ENCODE data around the gene ZNF683.
A peak's percentile ranks its signal among the peaks of the same experiment; 100 is the strongest.

Gene ZNF683

DNA sequence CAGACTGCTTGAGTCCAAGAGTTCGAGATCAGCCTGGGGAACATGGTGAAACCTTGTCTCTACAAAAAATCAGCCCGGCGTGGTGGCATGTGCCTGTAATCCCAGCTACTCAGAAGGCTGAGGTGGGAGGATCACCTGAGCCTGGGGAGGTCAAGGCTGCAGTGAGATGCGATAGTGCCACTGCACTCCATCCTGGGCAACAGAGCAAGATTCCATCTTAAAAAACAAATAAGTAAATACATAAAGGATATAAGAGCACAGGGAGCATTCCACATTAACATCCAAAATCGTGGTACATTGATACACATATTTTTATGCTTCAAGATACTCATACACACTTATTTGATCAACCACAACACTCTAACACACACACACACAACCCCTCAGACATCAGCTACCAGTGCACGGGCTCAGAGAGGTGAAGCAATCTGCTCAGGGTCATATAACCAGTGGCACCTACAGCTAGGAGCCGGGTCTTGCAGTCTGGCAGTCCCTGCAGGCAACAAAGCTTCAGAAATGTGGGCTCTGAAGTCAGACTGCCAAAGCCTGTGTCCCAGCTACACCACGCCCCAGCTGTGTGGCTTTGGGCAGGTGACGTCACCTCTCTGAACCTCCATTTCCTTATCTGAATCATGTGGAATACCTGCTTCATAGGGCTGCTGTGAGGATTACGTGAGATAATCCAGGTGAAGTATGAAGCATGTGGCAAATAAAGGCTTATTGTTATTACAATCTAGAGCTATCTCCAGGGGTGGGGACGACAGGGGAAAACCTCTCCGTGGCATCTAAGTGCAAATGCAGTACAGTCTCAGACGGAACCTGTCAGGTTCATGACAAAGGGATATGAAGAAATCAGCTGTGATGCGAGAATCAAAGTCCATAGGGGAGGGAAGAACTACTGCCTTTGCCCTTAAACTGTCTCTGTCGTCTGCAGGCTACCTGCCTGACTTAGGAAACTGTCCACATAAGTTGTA is 13.9 kb downstream of the ZNF683 start:
- DNase-seq (ENCODE audit: low read depth) = peak; percentile 13

- DNase-seq (ENCODE audit: low read depth) = no peak
These were observed 15.4 kb downstream of the ZNF683 start for GRCh38 chr1:26357121-26357602.

GRCh38 chr1:26356106-26356505 is 16.4 kb downstream of the ZNF683 start:
- no peak for DNase-seq (ENCODE audit: low read depth)

DNA sequence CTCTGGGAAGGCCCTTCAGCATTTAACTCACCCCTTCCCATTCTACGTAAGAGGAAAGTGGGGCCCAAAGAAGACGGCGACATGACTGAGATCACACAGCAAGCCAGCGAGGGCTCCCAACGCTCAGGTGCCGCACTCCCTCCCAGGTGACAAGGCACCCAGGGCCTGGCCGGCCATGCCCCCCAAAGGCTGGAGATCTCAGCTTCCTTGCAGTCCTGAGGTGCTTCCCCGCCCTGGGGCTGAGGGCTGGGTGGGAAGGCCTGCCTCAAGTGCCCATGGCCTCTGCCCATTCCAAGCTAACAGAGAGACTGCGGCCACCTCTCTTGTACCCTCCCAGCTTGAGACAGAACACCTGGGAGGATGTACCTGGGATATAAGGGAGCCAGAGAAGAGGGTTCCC is 17.6 kb downstream of the ZNF683 start:
- no peak for DNase-seq (ENCODE audit: low read depth)

DNA sequence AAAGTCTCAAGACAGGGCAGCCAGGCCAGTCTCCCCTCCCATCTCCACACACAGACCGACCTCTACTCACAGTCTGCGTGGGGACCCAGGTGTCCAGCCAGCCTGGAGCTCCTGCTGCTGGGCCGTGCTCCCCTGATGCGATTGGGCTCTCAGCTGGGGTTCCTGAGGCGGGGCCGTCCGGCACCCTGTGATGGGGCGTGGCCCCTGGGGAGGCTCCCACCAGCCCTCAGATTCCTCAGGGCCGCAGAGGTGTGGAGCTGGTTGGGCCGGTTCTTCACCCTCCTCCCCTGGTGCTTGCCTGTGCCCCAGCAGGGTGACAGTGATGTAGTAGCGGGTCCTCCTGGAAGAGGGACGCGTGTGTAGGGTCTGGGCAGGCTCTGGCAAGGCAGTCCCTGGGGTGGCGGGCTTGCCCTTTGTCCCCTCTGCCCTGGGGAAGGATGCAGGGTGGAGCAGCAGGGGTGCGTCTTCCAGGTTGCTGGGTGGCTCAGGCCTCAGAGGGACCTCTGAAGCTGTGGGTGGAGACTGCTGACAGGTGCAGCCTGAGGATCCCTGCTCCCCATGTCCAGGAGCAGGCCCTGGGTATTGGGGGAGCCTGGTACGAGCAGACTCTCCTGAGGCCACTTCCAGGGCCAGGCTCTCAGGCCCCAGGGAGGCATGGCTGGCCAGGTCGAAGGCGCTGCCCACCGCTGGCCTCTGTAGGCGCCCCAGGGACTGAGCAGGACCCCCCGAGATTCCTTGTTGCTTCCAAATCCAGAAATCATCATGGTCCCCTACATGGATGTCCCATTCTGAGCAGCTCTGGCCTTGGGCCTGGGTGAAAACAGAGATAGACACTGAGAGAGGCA is 18.4 kb downstream of the ZNF683 start, which contains the start of gene CRYBG2:
CRYBG2 (minus strand) TSS at position 155 of the 845 bp plus-strand sequence. CDS start 7,473 bp downstream, outside the sequence.
- DNase-seq (ENCODE audit: low read depth) = no peak

DNA sequence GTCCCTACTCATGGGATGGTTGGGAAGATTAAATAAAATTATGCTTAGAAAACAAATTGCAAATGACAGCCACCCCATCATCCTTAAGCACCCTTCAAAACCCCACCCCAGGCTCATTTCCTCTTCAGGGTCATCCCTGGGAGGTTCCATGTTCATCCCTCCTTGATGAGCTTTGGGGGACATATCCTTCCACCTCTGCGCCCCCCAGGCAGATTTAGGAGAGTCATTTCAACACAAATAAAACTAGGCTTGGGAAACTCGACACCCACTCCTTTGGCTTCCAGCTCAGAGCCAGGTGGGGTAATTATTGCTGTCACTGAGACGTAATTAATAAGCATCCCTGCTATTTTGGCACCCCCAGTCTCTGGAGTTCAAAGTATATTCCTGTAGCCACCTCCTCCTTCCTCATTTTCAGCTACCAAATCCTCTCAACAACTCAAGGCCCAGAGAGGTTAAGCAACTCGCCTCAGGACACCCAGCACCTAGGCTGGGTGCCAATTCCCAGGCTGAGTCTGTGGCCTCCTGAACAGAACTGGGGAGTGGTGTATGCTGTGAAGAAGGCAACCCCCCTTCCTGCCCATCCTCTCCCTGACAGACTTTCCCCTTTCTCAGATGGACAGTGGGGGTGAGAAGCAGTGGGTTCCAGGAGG is 19.2 kb downstream of the ZNF683 start:
- no peak for DNase-seq (ENCODE audit: low read depth)

DNA sequence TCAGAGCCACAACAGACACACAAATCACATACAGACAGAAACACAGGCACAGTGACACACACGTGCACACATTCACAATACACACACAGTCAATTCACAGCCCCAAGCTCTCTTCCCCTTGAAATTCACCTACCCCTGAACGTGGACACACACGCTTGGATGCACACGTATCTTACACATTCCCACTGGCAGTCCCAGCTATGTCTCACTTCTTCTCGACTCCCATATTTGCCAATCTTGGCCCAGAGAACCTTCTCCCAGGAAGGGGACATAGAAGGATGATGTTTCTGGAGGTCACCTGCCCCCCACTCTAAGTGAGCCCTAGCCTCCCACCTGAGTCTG is 20.2 kb downstream of the ZNF683 start:
- DNase-seq (ENCODE audit: low read depth) = no peak

DNA sequence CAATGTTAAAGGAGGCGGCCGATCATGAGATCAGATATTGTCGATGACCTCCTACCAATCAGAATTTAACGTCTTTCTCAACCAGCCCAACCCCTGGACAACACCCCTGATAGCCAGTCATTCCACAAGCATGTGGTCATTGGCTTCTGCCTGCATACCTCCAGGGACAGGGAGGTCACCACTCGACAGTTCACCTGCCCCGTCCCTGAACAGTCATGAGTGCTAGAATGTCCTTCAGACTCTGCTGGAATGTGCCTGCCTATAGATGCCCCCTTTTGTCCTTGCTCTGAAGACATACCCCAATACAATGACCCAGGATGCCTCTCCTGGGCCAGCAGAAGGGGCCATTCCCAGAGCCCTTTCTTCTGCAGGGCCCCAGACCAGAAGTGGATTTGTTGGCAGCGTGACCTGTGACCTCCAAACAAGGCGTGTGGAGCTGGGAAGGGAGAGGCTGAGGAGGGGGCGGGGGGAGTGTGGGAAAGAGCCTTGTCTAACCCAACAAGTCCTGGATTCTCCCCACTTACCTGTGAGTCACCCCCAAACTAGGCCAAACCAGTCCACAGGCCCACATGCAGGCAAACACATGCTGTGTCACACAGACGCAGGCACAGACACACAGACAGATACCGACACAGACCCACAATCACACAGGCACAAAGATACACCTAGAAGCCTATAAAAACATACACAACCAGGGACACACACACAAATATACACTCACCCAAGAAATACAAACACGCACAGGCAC is 20.8 kb downstream of the ZNF683 start:
- DNase-seq (ENCODE audit: low read depth) = no peak

DNA sequence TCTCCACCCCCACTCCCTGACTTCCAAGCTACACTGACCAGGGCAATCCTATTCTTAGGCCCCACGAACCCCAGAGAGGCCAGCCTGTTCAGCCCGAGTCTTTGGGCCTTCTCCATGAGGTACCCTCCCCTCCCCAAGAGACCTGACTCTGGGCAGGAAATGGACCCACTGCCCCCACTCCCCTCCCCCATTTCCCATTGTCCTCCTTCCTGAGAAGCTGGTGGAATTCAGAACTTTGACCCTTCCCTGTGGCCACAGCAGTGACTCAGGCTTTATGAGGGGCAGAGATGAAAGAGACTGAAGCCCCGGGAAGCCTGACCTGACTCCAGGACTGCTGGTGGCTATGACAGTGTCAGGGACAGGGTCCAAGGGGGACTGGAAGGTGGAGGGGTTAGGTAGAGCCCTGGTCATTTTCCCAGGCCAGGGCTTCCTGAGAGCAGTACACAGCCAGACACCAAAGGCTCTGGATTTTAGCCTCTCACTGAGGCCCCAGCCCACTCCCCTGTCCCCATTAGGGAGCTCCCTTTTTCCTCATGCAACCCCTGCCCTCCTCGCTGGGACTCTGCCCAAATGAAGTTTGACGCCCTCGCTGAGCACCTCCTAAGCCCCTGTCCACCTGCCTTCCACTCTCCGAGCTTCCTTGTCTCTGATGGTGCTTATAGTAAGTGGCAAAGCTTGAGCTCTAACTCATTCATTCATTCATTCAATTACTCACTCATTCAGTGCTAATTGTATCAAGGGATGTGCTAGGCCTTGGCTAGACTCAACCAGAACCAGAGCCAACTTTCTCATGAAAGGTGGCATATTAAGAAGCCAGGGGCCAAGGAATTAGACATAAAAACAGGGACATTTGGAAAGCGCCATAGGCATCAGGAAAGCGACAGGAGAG is 21.6 kb downstream of the ZNF683 start:
- DNase-seq (ENCODE audit: low read depth) = no peak

- DNase-seq (ENCODE audit: low read depth) = no peak
These were observed 22.2 kb downstream of the ZNF683 start for GRCh38 chr1:26350343-26350700.

DNA sequence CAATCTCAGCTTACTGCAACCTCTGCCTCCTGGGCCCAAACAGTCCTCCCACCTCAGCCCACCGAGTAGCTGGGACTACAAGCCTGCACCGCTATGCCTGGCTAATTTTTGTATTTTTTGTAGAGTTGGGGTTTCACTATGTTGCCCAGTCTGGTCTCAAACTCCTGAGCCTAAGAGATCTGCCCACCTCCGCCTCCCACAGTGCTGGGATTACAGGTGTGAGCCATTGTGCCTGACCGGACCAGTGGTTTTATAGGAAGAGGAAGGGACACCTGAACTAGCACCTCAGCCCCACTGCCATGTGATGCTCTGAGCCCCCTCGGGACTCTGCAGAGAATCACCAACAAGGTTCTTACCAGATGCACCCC is 22.7 kb downstream of the ZNF683 start:
- no peak for DNase-seq (ENCODE audit: low read depth)

GRCh38 chr1:26349188-26349876 is 23.2 kb downstream of the ZNF683 start:
- DNase-seq (ENCODE audit: low read depth) = no peak

GRCh38 chr1:26346274-26347033 is 26.1 kb downstream of the ZNF683 start:
- DNase-seq (ENCODE audit: low read depth) = no peak

GRCh38 chr1:26345718-26346117 is 26.8 kb downstream of the ZNF683 start:
- DNase-seq (ENCODE audit: low read depth) = no peak

GRCh38 chr1:26344147-26344920 is 28.2 kb downstream of the ZNF683 start:
- no peak for DNase-seq (ENCODE audit: low read depth)

- DNase-seq (ENCODE audit: low read depth) = no peak
These were observed 32.5 kb downstream of the ZNF683 start for GRCh38 chr1:26340047-26340481.

DNA sequence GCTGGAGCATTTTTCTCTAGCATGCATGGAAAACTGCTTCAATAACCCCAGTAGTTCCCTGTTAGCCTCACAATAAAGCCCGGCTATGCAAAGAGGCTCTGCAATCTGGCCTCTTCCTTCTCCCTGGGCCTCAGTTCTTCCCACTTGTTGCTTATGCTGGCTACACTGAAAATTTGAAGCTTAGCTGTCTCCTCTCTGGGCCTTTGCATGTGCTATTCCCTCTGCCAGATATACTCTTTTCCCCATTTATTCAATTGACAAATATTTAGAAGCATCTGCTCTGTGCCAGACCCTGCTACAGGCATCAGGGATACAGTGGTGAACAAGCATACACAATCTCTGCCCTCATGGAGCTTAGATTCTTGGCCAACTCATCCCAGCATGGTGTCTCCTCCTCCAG is 33.9 kb downstream of the ZNF683 start:
- DNase-seq (ENCODE audit: low read depth) = no peak

DNA sequence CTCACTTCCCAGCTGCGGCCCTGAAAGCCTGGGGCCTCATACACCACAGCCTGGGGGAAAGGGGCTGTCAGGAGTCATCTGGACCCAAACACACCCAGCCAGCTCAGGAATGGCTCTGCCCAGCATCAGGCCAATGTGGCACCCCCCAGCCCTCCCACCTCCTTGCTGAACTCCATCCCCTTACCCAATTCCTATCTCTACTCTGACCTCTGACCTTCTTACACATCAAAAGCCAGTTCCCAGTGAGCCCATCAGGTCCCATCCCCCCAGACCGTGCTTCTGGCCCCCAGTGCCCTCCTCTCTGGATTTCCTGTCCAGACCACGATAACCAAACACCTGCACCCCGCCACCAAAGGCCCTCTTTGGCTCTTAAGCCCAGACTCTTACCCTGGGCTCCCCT is 34.9 kb downstream of the ZNF683 start:
- DNase-seq (ENCODE audit: low read depth) = no peak

GRCh38 chr1:26337206-26337535 is 35.4 kb downstream of the ZNF683 start:
- no peak for DNase-seq (ENCODE audit: low read depth)
